IPS-18a (cell line): Measurements from ENCODE around the gene NTNG1.

Source experiments
- H3K27ac ChIP-seq: one replicate; pipeline ENCODE4 v1.5.1; 2013; ENCODE audit warnings: low read length
- H3K27me3 ChIP-seq: one replicate; pipeline ENCODE4 v1.6.1; 2013; ENCODE audit warnings: mild to moderate bottlenecking, low read length; ENCODE audit not compliant: control insufficient read depth, insufficient read depth
- H3K36me3 ChIP-seq: one replicate; pipeline ENCODE4 v1.6.1; 2013; ENCODE audit warnings: low read depth, low read length; ENCODE audit not compliant: control insufficient read depth
- H3K4me1 ChIP-seq: one replicate; pipeline ENCODE4 v1.6.1; 2013; ENCODE audit warnings: low read depth, low read length; ENCODE audit not compliant: control insufficient read depth
- H3K4me3 ChIP-seq: one replicate; pipeline ENCODE4 v1.5.1; 2013; ENCODE audit warnings: low read length
- H3K9ac ChIP-seq: one replicate; pipeline ENCODE4 v1.6.1; 2013; ENCODE audit warnings: mild to moderate bottlenecking, low read length, moderate library complexity
- H3K9me3 ChIP-seq: one replicate; pipeline ENCODE4 v1.6.1; 2013; ENCODE audit warnings: low read depth, low read length; ENCODE audit not compliant: control insufficient read depth

The NTNG1 gene

DNA sequence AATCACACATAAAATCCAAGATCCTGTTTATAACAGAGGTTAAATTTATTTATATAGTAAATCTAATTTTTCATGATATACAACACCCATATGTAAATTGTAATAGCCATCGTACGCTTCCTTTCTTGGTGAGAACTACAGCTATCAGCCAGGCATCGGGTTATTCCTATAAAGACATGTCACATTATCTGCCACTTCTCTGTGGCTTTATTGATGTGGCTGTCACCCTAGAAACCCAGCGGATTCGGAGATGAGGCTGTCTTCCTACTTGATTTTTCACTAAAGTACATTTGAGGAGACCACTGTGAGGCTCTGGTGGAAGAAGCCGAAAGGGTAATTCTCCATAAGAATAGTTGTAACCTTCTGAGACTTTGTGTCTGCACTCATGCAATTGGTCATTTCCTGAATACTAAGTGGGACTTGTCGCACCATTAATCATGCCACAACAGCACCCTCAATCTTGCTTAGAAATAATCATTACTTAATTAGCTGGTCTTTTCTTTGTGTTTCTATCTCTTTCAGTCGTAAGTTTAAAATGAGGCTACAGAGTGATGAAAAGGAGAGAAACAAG lies 106.0 kb downstream of the NTNG1 start:
- H3K9me3 ChIP-seq = no peaks in the 10 kb centered on the region
- no peak overlapping the region for H3K27ac ChIP-seq
- no peaks in the 10 kb centered on the region for H3K27me3 ChIP-seq
- H3K4me3 ChIP-seq = no peak overlapping the region
- peaks cover 22% of the 10 kb centered on the region for H3K4me1 ChIP-seq
- H3K9ac ChIP-seq = no peak overlapping the region
- H3K36me3 ChIP-seq = no peaks in the 10 kb centered on the region

- H3K36me3 ChIP-seq = no peaks in the 10 kb centered on the region
- H3K4me3 ChIP-seq = no peak overlapping the region
- H3K27me3 ChIP-seq = no peaks in the 10 kb centered on the region
- no peak overlapping the region for H3K27ac ChIP-seq
- no peak overlapping the region for H3K9ac ChIP-seq
- H3K4me1 ChIP-seq = peaks cover 20% of the 10 kb centered on the region
- H3K9me3 ChIP-seq = no peaks in the 10 kb centered on the region
Observed at GRCh38 chr1:107247679-107248078, 106.8 kb downstream of the NTNG1 start.

- no peak overlapping the region for H3K4me3 ChIP-seq
- no peak overlapping the region for H3K27ac ChIP-seq
- H3K9me3 ChIP-seq = no peaks in the 10 kb centered on the region
- no peaks in the 10 kb centered on the region for H3K36me3 ChIP-seq
- H3K9ac ChIP-seq = no peak overlapping the region
- H3K4me1 ChIP-seq = peaks cover 31% of the 10 kb centered on the region
- H3K27me3 ChIP-seq = no peaks in the 10 kb centered on the region
Observed at GRCh38 chr1:107250169-107250568, 109.3 kb downstream of the NTNG1 start.

GRCh38 chr1:107251083-107251482 lies 110.2 kb downstream of the NTNG1 start:
- peaks cover 38% of the 10 kb centered on the region for H3K4me1 ChIP-seq

DNA sequence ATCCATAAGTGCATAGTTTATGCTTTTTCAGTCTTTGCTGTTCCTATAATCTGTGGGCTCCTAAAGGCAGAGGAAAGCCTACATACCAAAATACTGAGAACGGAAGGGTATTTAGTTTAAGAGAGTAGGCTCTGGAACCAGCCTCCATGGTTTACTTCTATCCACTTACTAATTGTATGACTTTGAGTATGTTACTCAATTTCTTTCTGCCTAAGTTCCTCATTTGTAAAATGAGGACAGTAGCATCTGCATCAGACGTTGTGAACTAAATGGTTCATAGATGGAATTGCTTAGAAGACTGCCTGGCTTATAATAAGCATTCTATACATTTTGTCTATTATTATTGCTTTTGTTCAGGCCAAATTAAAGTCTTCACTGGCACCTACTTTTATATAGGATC lies 111.0 kb downstream of the NTNG1 start:
- H3K4me3 ChIP-seq = no peak overlapping the region
- H3K27ac ChIP-seq = no peak overlapping the region
- H3K9me3 ChIP-seq = no peaks in the 10 kb centered on the region
- H3K36me3 ChIP-seq = no peaks in the 10 kb centered on the region
- no peak overlapping the region for H3K9ac ChIP-seq
- H3K27me3 ChIP-seq = no peaks in the 10 kb centered on the region
- peaks cover 45% of the 10 kb centered on the region for H3K4me1 ChIP-seq

More at GRCh38 chr1:107251083-107251482, 110.2 kb downstream of the NTNG1 start:
- Histone ChIP-seq H3K4me3 (no peak overlapping the region), H3K9me3 (no peaks in the 10 kb centered on the region), H3K27ac (no peak overlapping the region), H3K27me3 (no peaks in the 10 kb centered on the region), H3K36me3 (no peaks in the 10 kb centered on the region), H3K9ac (no peak overlapping the region)

DNA sequence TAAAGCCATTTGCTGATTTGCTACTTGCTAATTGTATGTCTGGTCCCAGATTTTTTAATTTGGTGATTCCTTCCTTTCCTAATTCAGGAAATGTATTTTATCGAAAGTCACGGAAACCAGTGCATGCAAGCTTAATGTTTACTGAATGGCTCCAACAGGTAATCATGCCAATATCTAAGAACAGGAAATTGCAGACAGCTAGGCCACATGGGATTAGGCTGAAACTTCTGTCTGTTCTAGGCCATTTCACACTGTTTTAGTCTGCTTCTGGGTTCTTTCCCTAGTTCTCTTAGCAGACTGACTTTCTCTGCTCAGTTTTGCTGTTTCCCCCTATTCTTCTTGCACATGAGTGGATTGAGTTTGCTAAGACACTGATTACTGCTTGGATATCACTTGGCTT lies 111.4 kb downstream of the NTNG1 start:
- no peak overlapping the region for H3K4me3 ChIP-seq
- peaks cover 41% of the 10 kb centered on the region for H3K4me1 ChIP-seq
- H3K9me3 ChIP-seq = no peaks in the 10 kb centered on the region
- no peaks in the 10 kb centered on the region for H3K36me3 ChIP-seq
- no peak overlapping the region for H3K27ac ChIP-seq
- H3K9ac ChIP-seq = no peak overlapping the region
- H3K27me3 ChIP-seq = no peaks in the 10 kb centered on the region

DNA sequence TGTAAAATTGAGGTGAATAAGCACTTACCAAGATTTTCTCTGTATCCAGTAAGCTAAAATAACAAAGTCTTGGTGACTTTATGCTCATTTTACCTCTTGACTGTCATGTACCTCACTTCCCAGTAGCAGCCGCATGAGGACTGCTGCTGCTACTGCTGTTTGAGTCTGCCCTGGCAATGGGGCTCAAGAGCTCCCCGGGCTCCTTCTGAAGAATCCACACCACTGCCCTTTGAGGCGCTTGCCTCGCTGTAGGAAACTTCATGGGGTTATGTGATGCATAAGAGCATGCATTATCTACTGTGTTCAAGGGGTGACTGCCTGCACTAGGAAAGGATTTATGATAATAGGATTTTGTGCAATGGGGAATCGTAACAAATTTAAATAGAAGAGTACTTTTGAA lies 113.5 kb downstream of the NTNG1 start:
- Histone ChIP-seq H3K4me3 (no peak overlapping the region), H3K9me3 (no peaks in the 10 kb centered on the region), H3K4me1 (peaks cover 34% of the 10 kb centered on the region), H3K27me3 (no peaks in the 10 kb centered on the region), H3K36me3 (no peaks in the 10 kb centered on the region), H3K9ac (no peak overlapping the region), H3K27ac (no peak overlapping the region)

GRCh38 chr1:107255469-107255868 lies 114.6 kb downstream of the NTNG1 start:
- no peak overlapping the region for H3K4me3 ChIP-seq
- H3K9me3 ChIP-seq = no peaks in the 10 kb centered on the region
- H3K36me3 ChIP-seq = no peaks in the 10 kb centered on the region
- H3K27ac ChIP-seq = no peak overlapping the region
- H3K9ac ChIP-seq = no peak overlapping the region
- H3K27me3 ChIP-seq = no peaks in the 10 kb centered on the region
- H3K4me1 ChIP-seq = peaks cover 27% of the 10 kb centered on the region

DNA sequence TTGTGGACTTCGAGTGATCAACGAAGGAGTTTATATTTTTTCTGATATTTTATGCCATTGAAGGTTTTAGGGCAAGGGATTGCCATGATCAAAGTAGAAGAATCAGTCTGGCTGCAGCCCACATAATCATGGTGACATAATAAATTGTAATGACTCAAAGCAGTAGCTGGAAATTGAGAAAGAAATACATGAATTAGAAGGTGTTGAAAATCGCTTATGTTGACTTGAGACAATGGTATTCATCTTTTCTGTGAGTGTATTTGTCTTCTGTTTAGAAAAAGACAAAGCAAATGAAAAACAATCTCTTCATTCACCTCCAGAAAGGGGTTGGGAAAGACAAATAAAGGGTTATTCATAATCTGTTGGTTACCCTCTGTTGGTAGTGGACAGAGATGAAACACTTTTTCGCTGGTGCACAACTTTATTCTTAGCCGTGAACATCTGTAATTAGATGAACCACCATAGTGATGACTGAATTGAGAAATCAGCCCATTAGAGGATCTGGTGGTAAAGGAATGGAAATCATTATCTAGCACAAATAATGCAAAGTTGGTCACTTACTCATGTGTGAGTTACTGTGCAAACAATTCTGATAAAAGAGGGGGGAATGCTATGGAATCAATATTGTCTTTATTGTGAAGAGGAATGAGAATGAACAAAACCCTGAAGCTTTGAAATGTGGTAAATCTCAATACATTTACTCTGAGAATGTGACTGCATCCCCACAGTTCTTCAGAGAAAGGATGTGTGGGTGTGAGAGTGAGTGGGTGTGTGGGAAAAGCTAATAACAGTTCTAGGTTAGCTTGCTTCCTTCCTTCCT lies 121.8 kb downstream of the NTNG1 start:
- no peaks in the 10 kb centered on the region for H3K36me3 ChIP-seq
- no peak overlapping the region for H3K27ac ChIP-seq
- no peak overlapping the region for H3K4me3 ChIP-seq
- no peak overlapping the region for H3K9ac ChIP-seq
- H3K9me3 ChIP-seq = no peaks in the 10 kb centered on the region
- peaks cover 5% of the 10 kb centered on the region for H3K4me1 ChIP-seq
- H3K27me3 ChIP-seq = no peaks in the 10 kb centered on the region

DNA sequence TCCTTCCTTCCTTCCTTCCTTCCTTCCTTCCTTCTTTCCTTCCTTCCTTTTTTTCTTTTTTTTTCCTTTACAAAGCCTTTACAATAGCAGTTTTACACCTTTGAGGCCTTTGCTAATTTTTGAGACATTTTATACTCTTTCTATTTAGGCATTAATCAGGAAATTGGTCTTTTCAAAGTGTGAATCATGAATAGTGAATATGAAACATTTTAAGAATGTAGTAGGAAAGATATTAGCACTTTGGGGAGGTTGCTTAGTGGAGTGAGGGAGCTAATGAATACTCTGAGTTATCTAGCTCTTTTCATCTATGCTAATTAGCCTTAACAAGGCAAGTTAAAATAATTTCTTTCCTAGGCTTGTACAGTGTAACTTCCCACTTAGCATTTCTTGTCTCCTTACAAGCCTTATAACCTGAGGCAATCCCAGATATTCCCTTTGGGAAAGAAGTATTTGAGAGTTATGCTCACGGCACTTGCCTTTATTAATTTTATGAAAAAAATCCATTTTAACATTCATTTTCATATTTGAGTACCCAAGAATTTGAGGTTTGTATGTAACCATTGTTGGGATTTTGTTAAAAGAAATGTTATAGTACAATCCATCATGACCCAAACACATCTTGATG lies 122.6 kb downstream of the NTNG1 start:
- Histone ChIP-seq H3K4me3 (no peak overlapping the region), H3K27ac (no peak overlapping the region), H3K9me3 (no peaks in the 10 kb centered on the region), H3K9ac (no peak overlapping the region), H3K4me1 (peaks cover 6% of the 10 kb centered on the region), H3K36me3 (no peaks in the 10 kb centered on the region), H3K27me3 (no peaks in the 10 kb centered on the region)

GRCh38 chr1:107264007-107264406 lies 123.2 kb downstream of the NTNG1 start:
- no peaks in the 10 kb centered on the region for H3K9me3 ChIP-seq
- no peak overlapping the region for H3K9ac ChIP-seq
- H3K4me1 ChIP-seq = peaks cover 6% of the 10 kb centered on the region
- no peak overlapping the region for H3K27ac ChIP-seq
- no peaks in the 10 kb centered on the region for H3K27me3 ChIP-seq
- H3K36me3 ChIP-seq = no peaks in the 10 kb centered on the region
- no peak overlapping the region for H3K4me3 ChIP-seq
